Kidney (tissue), 14 donors: ENCODE data around the gene MXD1. TPM values are rescaled to one million over a fixed set of nuclear protein-coding genes. Genes with fewer than 3 reads are reported as not detected.

ENCODE experiments used
- DNase-seq, 5 donors: peaks; one replicate each; pipeline ENCODE4 v3.0.0-alpha.2; 2013 to 2020
- FAIRE-seq: peaks from 2 replicates; lab custom pipeline; 2012; peaks lifted over from hg19 to GRCh38; lab: Jason Lieb, UNC
- H3K27ac ChIP-seq, 2 donors: one replicate each; pipeline ENCODE4 v1.7.0; 2013; ENCODE audit warnings: low read depth in 2 of 2, low read length in 2 of 2, inconsistent platforms in 1 of 2
- H3K27me3 ChIP-seq: one replicate; pipeline ENCODE4 v1.7.1; 2013; ENCODE audit warnings: low read length, inconsistent platforms; ENCODE audit not compliant: control insufficient read depth, insufficient read depth
- H3K36me3 ChIP-seq, 3 donors: one replicate each; pipeline versions ENCODE4 v1.7.0 to v1.7.1; 2013; ENCODE audit warnings: low read length in 3 of 3, control low read depth in 1 of 3, inconsistent platforms in 1 of 3; ENCODE audit not compliant: insufficient read depth in 3 of 3, control insufficient read depth in 2 of 3
- H3K4me1 ChIP-seq, 3 donors: one replicate each; pipeline versions ENCODE4 v1.7.0 to v1.7.1; 2013; ENCODE audit warnings: low read length in 3 of 3, inconsistent platforms in 1 of 3, low read depth in 1 of 3; ENCODE audit not compliant: control insufficient read depth in 2 of 3, insufficient read depth in 2 of 3
- H3K4me3 ChIP-seq, 3 donors: one replicate each; pipeline versions ENCODE4 v1.7.0 to v1.8.1; 2013; ENCODE audit warnings: low read length in 3 of 3, control low read depth in 1 of 3, inconsistent platforms in 1 of 3
- H3K9ac ChIP-seq, 3 donors: one replicate each; pipeline versions ENCODE4 v1.7.0 to v1.7.1; 2013; ENCODE audit warnings: low read length in 3 of 3, control low read depth in 1 of 3, inconsistent platforms in 1 of 3
- H3K9me3 ChIP-seq, 3 donors: one replicate each; pipeline versions ENCODE4 v1.7.0 to v1.7.1; 2013; ENCODE audit warnings: low read length in 3 of 3, control low read depth in 1 of 3, inconsistent platforms in 1 of 3; ENCODE audit not compliant: control insufficient read depth in 2 of 3, insufficient read depth in 1 of 3
- intact Hi-C: fragments of 100-400 bp; cut with DNase I; formaldehyde crosslinking; loops from one replicate; pipeline ENCODE4 v1.11.1; 2022
- polyA plus RNA-seq: library from polyadenylated mRNA; stranded (reverse); fragments of 350-450 nt; fragmentation: Illumina TruSeq; extraction: RNeasy Lipid Tissue Mini Kit (QIAGEN cat#74804); gene quantifications from one replicate; pipeline ENCODE4 v1.2.3, GENCODE V29; 2014; ENCODE audit warnings: low read depth, low replicate concordance; ENCODE audit not compliant: insufficient read depth
- total RNA-seq: library from RNA; stranded (reverse); fragmentation: NEBNext Ultra II Directional; extraction: Animal tissue kit (Norgen Biotek cat#: 25700); gene quantifications from one replicate; pipeline ENCODE4 v1.2.1, GENCODE V29; 2021
- TF ChIP-seq, protein P1 (sequence below): IDR thresholded peaks from 3 replicates; pipeline ENCODE4 v1.5.1; 2012; ENCODE audit warnings: mild to moderate bottlenecking, moderate library complexity, borderline replicate concordance; ENCODE audit not compliant: insufficient read depth; ENCODE audit errors: extremely low read depth
- donor health status: control.
- donor health status: control.
- donor health status: control.
- donor health status: control.
- donor health status: control.
- donor health status: DM: yes; HTN: yes; CAD: no.
- donor health status: Normal renal cell carcinoma (clear cell type).

The MXD1 gene
- total and polyA plus RNA-seq, 2 donors from 2014 or later, result 4.9 to 13.3 TPM

DNA sequence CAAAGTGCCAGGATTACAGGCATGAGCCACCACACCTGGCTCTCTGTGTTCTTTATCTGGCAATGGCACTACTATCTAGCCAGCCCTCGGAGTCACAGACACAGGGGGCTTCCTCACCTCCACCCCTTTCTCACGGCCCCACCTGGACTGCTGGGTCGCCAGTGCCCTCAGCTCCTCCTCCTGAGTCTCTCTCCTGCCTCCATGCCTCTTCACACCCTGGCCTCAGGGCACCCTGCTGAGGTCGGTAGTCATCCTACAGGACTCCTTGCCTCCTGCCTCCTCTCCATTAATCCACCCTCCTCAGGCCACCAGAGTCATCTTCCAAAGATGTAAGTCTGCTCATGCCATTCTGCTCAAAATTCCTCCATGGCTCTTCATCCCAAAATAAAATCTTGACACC lies 55.1 kb downstream of the MXD1 start:
- DNase-seq (peak in 1 of 5 donors; percentile 29), FAIRE-seq (no peak)
- Histone ChIP-seq H3K27ac (no peak overlapping the region), H3K9me3 (no peaks in the 10 kb centered on the region), H3K4me1 (no peaks in the 10 kb centered on the region), H3K27me3 (no peaks in the 10 kb centered on the region), H3K36me3 (no peaks in the 10 kb centered on the region), H3K9ac (no peak overlapping the region), H3K4me3 (no peak overlapping the region)
- intact Hi-C loops, result no loop called here
- TF ChIP-seq, protein P1, sequence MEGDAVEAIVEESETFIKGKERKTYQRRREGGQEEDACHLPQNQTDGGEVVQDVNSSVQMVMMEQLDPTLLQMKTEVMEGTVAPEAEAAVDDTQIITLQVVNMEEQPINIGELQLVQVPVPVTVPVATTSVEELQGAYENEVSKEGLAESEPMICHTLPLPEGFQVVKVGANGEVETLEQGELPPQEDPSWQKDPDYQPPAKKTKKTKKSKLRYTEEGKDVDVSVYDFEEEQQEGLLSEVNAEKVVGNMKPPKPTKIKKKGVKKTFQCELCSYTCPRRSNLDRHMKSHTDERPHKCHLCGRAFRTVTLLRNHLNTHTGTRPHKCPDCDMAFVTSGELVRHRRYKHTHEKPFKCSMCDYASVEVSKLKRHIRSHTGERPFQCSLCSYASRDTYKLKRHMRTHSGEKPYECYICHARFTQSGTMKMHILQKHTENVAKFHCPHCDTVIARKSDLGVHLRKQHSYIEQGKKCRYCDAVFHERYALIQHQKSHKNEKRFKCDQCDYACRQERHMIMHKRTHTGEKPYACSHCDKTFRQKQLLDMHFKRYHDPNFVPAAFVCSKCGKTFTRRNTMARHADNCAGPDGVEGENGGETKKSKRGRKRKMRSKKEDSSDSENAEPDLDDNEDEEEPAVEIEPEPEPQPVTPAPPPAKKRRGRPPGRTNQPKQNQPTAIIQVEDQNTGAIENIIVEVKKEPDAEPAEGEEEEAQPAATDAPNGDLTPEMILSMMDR, result no peak

DNA sequence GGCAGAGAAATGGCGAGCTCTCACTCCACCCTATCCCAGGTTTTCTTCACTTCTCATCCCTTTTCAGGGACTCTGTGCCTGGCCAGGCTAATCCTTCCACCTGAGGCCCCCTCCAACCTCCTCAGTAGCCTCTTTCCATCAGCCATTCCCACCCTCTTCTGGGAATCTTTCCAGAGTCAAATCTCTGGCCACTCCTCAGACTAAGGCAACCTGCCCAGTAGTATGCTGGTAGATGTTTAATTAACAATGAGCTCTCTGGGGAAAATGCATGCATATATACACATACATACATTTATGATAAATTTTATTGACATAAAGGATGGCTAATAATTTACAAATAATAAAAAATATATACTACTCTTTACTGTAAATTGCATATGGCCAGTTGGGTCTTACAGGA lies 57.9 kb downstream of the MXD1 start:
- H3K9ac ChIP-seq, result no peak overlapping the region
- DNase-seq, result peak in 1 of 5 donors; percentile 24
- TF ChIP-seq, protein P1, result no peak
- H3K27ac ChIP-seq, result no peak overlapping the region
- H3K4me1 ChIP-seq, result no peaks in the 10 kb centered on the region
- intact Hi-C loops, result no loop called here
- no peaks in the 10 kb centered on the region for H3K9me3 ChIP-seq
- FAIRE-seq, result no peak
- H3K4me3 ChIP-seq, result no peak overlapping the region
- H3K36me3 ChIP-seq, result no peaks in the 10 kb centered on the region
- no peaks in the 10 kb centered on the region for H3K27me3 ChIP-seq

DNA sequence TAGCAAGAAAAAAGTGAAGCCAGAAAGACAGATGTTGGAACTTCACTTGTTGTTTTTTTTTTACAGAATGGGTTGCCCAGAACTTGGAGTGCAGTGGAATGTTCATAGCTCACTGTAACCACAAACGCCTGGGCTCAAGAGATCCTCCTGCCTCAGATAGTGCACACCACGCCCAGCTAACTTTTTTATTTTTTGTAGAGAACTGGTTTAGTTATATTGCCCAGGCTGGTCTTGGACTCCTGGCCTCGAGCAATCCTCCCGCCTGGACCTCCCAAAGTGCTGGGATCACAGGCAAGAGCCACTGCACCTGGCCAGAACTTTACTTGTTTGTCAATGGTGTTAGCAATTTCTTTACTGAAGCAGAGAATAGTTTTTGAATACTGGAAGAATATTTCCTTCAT lies 58.4 kb downstream of the MXD1 start:
- Histone ChIP-seq H3K9ac (no peak overlapping the region), H3K27ac (no peak overlapping the region), H3K27me3 (no peaks in the 10 kb centered on the region), H3K4me3 (no peak overlapping the region), H3K4me1 (no peaks in the 10 kb centered on the region), H3K36me3 (no peaks in the 10 kb centered on the region), H3K9me3 (no peaks in the 10 kb centered on the region)
- FAIRE-seq (no peak), DNase-seq (peak in 1 of 5 donors; percentile 7)
- TF ChIP-seq, protein P1, result no peak
- intact Hi-C loops, result no loop called here

DNA sequence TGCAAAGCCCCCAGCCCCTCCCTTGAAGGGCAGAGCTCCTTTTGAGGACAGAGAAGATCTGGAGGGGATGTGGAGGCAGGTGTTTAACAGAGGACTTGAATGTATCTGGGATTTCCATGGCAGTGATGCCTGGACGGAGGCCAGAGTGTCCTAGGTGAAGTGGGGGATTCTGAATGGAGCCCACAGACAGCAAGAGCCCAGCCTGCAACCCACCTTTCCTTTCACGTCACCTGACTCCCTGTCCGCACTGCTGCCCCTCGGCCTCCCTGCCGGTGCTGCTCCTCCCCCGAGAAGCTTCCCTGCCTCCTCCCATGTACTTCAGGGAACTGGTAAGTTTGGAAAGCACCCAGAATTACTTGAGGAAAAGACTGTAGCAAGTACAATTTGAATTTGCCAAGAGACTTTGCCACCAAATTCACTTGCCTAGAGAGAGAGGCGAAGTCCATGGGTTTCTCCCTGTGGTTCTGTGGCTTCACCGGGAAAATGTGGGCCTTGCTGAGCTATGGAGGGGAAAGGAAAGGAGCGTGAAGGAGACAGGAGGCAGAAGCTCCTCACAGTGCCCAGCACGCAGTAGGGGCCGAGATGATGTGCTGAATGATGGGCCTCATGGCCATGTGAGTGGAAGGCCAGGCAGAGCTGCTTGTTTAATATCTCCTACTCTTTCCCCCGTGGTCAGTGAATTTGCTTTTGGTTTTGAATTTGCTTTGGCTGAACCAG lies 60.4 kb downstream of the MXD1 start:
- H3K27me3 ChIP-seq, result no peaks in the 10 kb centered on the region
- FAIRE-seq, result no peak
- H3K4me1 ChIP-seq, result no peaks in the 10 kb centered on the region
- peak overlapping the region in 1 of 2 donors; percentile 8 for H3K27ac ChIP-seq
- TF ChIP-seq, protein P1, result no peak
- no peak overlapping the region for H3K9ac ChIP-seq
- DNase-seq, result peak in 1 of 5 donors; percentile 26
- H3K36me3 ChIP-seq, result no peaks in the 10 kb centered on the region
- no peaks in the 10 kb centered on the region for H3K9me3 ChIP-seq
- intact Hi-C loops, result no loop called here
- H3K4me3 ChIP-seq, result no peak overlapping the region
